ENCODE data around the gene RNGTT.
"Not testable (repeated sequence)": the region's sequence is repeated elsewhere in the genome, so short reads cannot be mapped to it uniquely, and the experiment has no call there.

The RNGTT gene

GRCh38 chr6:88984152-88984551 is 20.7 kb upstream of the RNGTT start:
- Mint-ChIP-seq H3K9me3 (no peaks in the 10 kb centered on the region), H3K4me1 (peaks cover 4% of the 10 kb centered on the region), H3K4me3 (no peak overlapping the region)

GRCh38 chr6:88983532-88983931 is 20.1 kb upstream of the RNGTT start:
- H3K4me1 Mint-ChIP-seq: peaks cover 4% of the 10 kb centered on the region
- no peak overlapping the region for H3K27ac Mint-ChIP-seq
- H3K27me3 Mint-ChIP-seq: no peaks in the 10 kb centered on the region
- no peaks in the 10 kb centered on the region for H3K9me3 Mint-ChIP-seq
- H3K4me3 Mint-ChIP-seq: no peak overlapping the region
- H3K36me3 Mint-ChIP-seq: no peaks in the 10 kb centered on the region

More at GRCh38 chr6:88984152-88984551, 20.7 kb upstream of the RNGTT start:
- H3K27me3 Mint-ChIP-seq: no peaks in the 10 kb centered on the region
- no peaks in the 10 kb centered on the region for H3K36me3 Mint-ChIP-seq
- H3K27ac Mint-ChIP-seq: no peak overlapping the region

- not testable (repeated sequence) for H3K9me3 Mint-ChIP-seq, H3K4me3 Mint-ChIP-seq, H3K27me3 Mint-ChIP-seq, H3K36me3 Mint-ChIP-seq, H3K4me1 Mint-ChIP-seq, H3K27ac Mint-ChIP-seq
These were observed 19.7 kb upstream of the RNGTT start for GRCh38 chr6:88983129-88983528.

- Mint-ChIP-seq H3K36me3 (no peaks in the 10 kb centered on the region), H3K4me1 (peaks cover 4% of the 10 kb centered on the region), H3K27me3 (no peaks in the 10 kb centered on the region), H3K27ac (no peak overlapping the region), H3K9me3 (no peaks in the 10 kb centered on the region), H3K4me3 (no peak overlapping the region)
These were observed 19.3 kb upstream of the RNGTT start for GRCh38 chr6:88982720-88983119.

GRCh38 chr6:88975369-88975768 is 12.0 kb upstream of the RNGTT start:
- no peaks in the 10 kb centered on the region for H3K9me3 Mint-ChIP-seq
- H3K4me1 Mint-ChIP-seq: peaks cover 8% of the 10 kb centered on the region
- H3K4me3 Mint-ChIP-seq: no peak overlapping the region
- H3K36me3 Mint-ChIP-seq: no peaks in the 10 kb centered on the region
- H3K27me3 Mint-ChIP-seq: no peaks in the 10 kb centered on the region
- no peak overlapping the region for H3K27ac Mint-ChIP-seq

GRCh38 chr6:88972504-88973423 is 9.3 kb upstream of the RNGTT start:
- Mint-ChIP-seq H3K4me1 (peaks cover 8% of the 10 kb centered on the region), H3K4me3 (no peak overlapping the region), H3K9me3 (no peaks in the 10 kb centered on the region), H3K36me3 (peaks cover 3% of the 10 kb centered on the region), H3K27me3 (no peaks in the 10 kb centered on the region), H3K27ac (no peak overlapping the region)

GRCh38 chr6:88970301-88970700 is 6.9 kb upstream of the RNGTT start:
- H3K27ac Mint-ChIP-seq: no peak overlapping the region
- H3K36me3 Mint-ChIP-seq: peaks cover 3% of the 10 kb centered on the region
- peaks cover 9% of the 10 kb centered on the region for H3K4me1 Mint-ChIP-seq
- no peak overlapping the region for H3K4me3 Mint-ChIP-seq
- H3K27me3 Mint-ChIP-seq: no peaks in the 10 kb centered on the region
- H3K9me3 Mint-ChIP-seq: no peaks in the 10 kb centered on the region

GRCh38 chr6:88969255-88969654 is 5.8 kb upstream of the RNGTT start:
- not testable (repeated sequence) for H3K4me3 Mint-ChIP-seq, H3K36me3 Mint-ChIP-seq, H3K9me3 Mint-ChIP-seq, H3K27me3 Mint-ChIP-seq, H3K27ac Mint-ChIP-seq
- peaks cover 18% of the 10 kb centered on the region for H3K4me1 Mint-ChIP-seq

- Mint-ChIP-seq H3K27me3 (no peaks in the 10 kb centered on the region), H3K4me1 (peaks cover 24% of the 10 kb centered on the region), H3K4me3 (no peak overlapping the region), H3K27ac (no peak overlapping the region), H3K36me3 (peaks cover 3% of the 10 kb centered on the region), H3K9me3 (no peaks in the 10 kb centered on the region)
These were observed 4.5 kb upstream of the RNGTT start for GRCh38 chr6:88967891-88968290.

- H3K27me3 Mint-ChIP-seq: no peaks in the 10 kb centered on the region
- no peak overlapping the region for H3K27ac Mint-ChIP-seq
- H3K36me3 Mint-ChIP-seq: peaks cover 3% of the 10 kb centered on the region
- H3K4me1 Mint-ChIP-seq: peaks cover 41% of the 10 kb centered on the region
- no peaks in the 10 kb centered on the region for H3K9me3 Mint-ChIP-seq
- peak overlapping the region; percentile 49 for H3K4me3 Mint-ChIP-seq
These were observed 2.3 kb upstream of the RNGTT start for GRCh38 chr6:88965691-88966090.

GRCh38 chr6:88964509-88964908 is 1.1 kb upstream of the RNGTT start:
- no peak overlapping the region for H3K27ac Mint-ChIP-seq
- H3K36me3 Mint-ChIP-seq: peaks cover 3% of the 10 kb centered on the region
- H3K4me3 Mint-ChIP-seq: peak overlapping the region; percentile 99
- H3K27me3 Mint-ChIP-seq: no peaks in the 10 kb centered on the region
- H3K4me1 Mint-ChIP-seq: peaks cover 51% of the 10 kb centered on the region
- no peaks in the 10 kb centered on the region for H3K9me3 Mint-ChIP-seq

GRCh38 chr6:88958842-88959241 is 4.6 kb downstream of the RNGTT start:
- Mint-ChIP-seq H3K4me1 (peaks cover 73% of the 10 kb centered on the region), H3K27me3 (no peaks in the 10 kb centered on the region), H3K27ac (no peak overlapping the region), H3K36me3 (peaks cover 11% of the 10 kb centered on the region), H3K9me3 (no peaks in the 10 kb centered on the region), H3K4me3 (no peak overlapping the region)

- Mint-ChIP-seq H3K27ac (no peak overlapping the region), H3K9me3 (no peaks in the 10 kb centered on the region), H3K36me3 (peaks cover 30% of the 10 kb centered on the region), H3K27me3 (no peaks in the 10 kb centered on the region), H3K4me3 (no peak overlapping the region), H3K4me1 (peaks cover 65% of the 10 kb centered on the region)
These were observed 9.7 kb downstream of the RNGTT start for GRCh38 chr6:88953550-88954386.

GRCh38 chr6:88952065-88952704 is 11.2 kb downstream of the RNGTT start:
- Mint-ChIP-seq H3K9me3 (no peaks in the 10 kb centered on the region), H3K27me3 (no peaks in the 10 kb centered on the region), H3K4me1 (peaks cover 49% of the 10 kb centered on the region), H3K4me3 (no peak overlapping the region), H3K27ac (no peak overlapping the region), H3K36me3 (peaks cover 28% of the 10 kb centered on the region)

GRCh38 chr6:88945415-88946008 is 17.9 kb downstream of the RNGTT start:
- H3K36me3 Mint-ChIP-seq: peaks cover 5% of the 10 kb centered on the region
- H3K9me3 Mint-ChIP-seq: no peaks in the 10 kb centered on the region
- H3K27me3 Mint-ChIP-seq: no peaks in the 10 kb centered on the region
- no peak overlapping the region for H3K4me3 Mint-ChIP-seq
- H3K27ac Mint-ChIP-seq: no peak overlapping the region
- H3K4me1 Mint-ChIP-seq: peaks cover 14% of the 10 kb centered on the region

Data from activated naive CD4-positive, alpha-beta T cell treated with anti-CD3 and anti-CD28 coated beads, Interleukin-2, amount 50 U/mL, for 24 hours (primary cell).